GM21717 (cell line): ENCODE data around the gene CPXM1.
"Not testable (repeated sequence)": the region's sequence is repeated elsewhere in the genome, so short reads cannot be mapped to it uniquely, and the experiment has no call there.

Experiments
- ATAC-seq: cut with Tn5 transposase; IDR thresholded peaks from one replicate; pipeline ENCODE4 v1.9.1; 2021; ENCODE audit warnings: mild to moderate bottlenecking, moderate library complexity; ENCODE audit not compliant: unreplicated experiment

The CPXM1 gene

DNA sequence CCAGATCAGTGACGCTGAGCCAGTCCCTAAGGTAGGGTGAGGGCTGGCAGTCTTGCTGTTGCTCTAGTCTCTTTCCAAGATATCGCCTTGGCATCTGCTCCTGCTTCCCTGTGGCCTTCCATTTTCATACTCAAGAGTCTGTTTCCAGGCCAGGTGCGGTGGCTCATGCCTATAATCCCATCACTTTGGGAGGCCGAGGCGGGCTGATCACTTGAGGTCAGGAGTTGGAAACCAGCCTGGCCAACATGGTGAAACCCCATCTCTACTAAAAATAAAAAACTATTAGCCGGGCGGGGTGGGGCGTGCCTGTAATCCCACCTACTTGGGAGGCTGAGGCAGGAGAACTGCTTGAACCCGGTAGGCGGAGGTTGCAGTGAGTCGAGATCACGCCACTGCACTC, 30.3 kb downstream of the CPXM1 start:
- ATAC-seq, result not testable (repeated sequence)

DNA sequence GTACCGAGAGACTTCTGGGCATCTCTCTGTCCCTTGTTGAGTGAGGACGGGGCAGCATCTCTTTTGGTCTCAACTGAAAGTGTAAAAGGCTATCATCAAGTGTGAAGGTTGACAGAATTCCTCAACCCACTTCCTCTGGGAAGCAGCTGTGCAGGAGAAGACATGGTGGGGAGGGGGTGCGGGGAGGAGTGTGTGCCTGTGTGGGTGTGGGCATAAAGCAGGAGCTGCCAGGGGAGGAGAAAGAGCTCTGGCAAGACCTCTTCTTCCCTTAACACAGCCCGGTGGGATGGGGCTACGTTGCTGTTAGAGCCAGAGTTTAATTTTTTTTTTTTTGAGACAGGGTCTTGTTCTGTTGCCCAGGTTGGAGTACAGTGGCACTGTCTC, 31.8 kb downstream of the CPXM1 start:
- no peak for ATAC-seq

DNA sequence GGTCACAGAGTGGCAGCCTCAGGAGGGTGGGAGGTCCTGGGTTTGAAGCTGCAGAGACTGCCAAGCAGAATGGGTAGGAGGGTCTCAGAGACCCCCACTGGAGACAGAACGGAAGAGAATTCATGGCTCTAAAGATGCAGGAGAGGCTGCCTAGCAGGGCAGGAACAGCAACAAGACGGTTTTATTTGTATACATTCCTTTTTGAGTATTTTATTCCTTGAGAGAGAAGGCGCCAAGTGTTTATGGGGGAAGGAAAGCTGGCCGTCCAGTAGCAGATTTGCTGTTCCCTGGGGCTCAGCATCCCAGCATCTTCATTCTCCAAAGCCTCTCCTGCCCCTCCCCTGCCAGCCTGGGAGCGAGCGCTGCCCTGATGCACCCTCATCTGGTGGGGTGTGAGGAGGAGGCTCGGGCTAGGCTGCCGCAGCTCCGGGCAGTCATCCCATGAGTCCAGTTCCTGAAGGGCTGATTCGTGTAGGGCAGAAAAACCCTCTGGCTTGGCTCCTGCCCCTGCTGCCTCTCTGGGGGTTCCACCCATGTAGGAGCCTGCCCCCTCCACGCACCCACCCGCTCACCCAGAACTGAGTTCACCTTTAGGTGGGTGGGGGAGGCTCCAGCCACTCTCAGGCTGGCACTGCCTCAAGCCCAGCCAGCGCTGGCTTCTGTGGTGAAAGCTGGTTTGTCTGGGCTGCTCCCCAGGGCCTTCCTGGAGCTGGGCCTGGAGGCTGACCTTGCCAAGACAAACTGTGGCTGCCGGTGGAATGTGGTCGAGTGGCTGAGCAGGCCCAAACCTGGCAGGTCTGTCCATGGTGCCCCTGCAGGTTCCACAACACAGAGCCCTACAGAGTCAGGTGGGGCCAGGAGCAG, 32.4 kb downstream of the CPXM1 start:
- no peak for ATAC-seq

DNA sequence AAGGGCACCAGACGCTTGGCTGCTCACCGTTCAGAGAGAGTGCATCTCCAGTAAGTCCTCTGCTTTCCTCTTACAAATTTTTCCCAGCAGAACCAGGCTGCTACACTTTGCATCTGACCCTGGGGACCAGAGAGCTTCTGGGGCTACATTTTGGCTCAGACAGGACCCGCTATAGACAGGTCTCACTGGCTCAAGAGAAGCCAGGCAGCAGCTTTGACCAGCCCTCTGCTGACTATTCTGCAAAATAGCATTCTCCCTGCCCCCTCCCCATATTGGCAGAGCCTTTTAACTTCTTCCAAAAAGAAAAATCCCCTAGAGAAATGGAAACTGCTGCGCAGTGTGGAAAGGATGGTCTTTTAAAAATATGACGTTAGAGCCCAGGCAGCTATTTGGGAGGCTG, 37.2 kb downstream of the CPXM1 start:
- no peak for ATAC-seq

DNA sequence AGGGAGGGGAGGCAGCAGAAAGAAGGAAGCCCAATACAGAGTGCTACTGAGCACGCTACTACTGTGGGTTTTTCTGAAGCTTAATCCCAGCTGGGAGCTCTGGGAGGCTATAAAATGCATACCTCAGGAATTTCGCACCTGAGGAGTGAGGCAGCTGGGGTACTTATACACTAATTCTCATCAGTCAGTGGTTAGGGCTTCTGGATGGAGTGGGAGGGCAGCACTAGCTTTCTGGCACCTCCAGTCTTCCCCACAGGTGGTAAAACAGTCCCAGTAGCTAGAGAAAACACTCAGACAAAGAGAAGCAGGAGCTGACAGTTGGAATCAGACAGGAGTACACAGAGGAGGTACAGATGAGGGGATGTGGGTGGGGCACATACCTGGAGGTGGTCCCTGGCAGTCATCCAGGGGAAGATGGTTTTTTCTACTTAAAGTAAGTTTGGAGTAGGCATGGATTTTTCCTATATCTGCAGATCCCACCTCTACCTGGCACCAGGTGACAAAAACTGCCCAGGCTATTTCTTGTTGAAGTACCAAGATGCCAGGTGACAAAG, 37.8 kb downstream of the CPXM1 start:
- ATAC-seq, result no peak

DNA sequence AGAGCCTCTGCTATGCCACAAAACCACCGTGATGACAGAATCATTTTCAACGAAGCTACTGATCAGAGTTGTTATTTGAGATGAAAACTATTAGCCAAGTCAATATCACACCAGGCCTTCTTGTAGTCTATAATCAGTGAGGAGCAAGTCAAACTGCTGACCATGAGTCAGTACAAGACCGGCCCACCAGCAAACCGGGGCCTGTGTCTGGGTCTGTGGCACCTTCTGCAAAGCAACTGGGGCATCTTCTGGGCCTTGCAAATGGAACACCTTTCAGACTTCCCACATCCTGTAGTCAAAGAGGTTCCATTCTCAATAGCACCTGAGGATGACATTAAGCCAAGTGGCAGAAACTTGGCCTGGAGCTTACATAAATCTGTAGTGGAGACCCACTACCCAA, 38.5 kb downstream of the CPXM1 start:
- ATAC-seq, result no peak

DNA sequence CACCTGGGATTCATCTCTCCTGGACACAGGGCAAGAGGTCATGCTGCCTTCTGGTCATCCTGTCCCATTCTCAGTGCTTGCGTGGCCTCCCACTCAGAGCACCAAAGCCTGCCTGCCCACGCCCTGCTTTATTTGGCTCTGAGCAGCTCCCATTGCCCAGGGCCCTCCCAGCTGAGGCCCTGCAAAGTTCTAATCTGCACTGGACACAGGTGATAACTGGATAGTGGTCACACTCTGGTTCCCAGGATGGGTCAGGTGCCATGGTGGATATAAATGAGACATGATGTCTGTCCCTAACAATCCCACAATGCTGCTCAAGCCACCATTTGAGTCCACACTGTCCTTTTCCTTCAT, 39.5 kb downstream of the CPXM1 start:
- no peak for ATAC-seq

DNA sequence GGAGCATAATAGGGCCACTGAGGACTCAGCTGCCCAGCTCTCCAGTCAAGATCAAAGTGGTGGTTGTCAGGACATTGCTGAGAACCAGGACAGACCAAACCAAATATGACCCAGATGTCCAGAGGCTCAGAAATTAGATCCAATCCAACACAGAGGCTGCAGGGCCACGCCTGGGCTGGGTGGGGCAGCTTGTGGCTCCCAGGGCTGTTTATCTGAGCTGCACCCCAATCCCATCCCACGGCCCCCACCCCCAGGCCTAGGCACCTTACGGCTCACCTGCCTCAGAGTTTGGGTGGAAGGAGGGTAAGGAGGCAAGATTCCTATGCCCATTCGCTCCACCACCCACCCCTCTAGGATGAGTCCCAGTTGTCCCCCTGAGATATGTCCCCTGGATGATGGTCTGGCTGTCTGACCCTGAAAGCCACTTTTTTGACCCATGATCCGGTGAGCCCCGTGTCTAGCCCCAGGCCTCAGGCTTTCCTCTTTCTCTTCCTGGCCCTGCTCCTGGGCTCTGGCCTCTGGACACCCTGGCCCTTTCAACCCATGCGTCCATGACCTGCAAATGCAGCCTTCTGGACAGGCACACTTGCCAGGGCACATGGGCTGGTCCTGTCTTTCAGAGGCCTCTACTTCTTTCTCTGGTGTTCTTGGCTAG, 40.0 kb downstream of the CPXM1 start:
- no peak for ATAC-seq

DNA sequence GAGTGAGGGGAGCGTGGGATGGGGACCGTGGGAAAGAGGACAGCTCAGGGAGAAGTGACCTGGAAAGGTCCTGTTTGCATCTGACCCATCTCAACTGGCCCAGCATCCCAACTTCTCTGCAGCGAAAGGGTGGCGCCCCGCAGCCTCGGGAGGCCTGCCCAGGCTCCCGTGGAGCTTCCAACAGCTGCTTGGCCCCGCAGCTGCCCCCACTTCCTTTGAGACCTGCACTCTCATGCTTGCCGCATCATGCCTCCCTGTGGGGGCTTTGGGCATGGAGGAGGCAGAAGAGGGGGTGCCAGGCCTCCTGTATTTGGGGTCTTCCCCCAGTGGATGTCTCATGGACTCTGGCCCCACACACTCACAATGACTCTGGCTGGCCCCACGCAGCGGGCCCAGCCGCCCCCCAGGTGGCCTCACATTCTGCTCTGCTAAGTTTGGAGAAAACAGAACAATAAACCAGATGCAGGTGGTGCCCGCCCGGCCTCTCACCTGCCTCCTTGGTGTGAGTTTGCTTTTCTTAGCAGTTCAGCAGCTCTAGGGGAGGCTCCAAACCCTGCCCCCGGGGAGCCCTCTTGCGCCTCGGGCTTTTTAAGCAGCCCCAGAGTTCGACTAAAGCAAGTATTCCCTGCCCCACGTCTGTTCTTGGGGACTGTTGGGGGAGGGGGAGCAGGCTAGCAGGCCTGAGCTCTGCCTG, 40.7 kb downstream of the CPXM1 start:
- no peak for ATAC-seq

DNA sequence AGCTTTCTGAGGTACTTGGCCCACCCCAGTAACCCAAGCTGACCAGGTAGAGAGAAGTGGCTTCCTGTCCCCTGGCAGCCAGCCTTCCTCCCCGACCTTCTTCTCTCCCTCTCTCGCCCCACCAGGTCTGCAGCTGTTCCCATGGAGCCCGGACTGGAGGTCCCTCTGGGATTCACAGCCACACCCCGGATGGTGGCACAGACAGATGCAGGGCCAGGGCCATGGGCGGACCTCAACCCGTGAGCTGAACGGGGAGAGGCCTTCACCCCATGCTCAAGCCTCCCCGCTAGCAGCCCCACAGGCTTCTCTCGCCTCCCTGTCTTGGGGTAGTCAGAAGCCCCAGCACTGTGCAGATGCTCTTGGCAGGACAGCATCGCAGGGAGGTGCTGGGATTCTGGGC, 41.3 kb downstream of the CPXM1 start:
- no peak for ATAC-seq

DNA sequence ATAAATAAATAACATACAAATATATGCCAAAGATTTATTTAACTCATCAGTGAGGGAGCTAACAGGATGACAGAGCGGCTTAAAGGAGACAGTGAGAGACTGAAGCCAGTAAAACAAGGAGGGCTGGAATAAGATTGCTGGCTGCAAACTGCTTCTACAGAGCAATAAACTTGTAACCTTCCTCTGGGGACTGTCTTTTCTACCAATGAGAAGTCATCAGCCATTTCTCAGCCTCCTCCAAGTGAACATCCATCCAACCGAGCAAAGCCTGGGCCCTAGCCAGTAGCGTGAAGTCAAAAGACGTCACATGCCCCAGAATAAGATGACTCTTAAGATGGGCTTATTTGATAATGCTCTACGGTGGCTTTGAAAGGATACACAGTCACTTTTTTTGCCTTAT, 42.5 kb downstream of the CPXM1 start:
- no peak for ATAC-seq

DNA sequence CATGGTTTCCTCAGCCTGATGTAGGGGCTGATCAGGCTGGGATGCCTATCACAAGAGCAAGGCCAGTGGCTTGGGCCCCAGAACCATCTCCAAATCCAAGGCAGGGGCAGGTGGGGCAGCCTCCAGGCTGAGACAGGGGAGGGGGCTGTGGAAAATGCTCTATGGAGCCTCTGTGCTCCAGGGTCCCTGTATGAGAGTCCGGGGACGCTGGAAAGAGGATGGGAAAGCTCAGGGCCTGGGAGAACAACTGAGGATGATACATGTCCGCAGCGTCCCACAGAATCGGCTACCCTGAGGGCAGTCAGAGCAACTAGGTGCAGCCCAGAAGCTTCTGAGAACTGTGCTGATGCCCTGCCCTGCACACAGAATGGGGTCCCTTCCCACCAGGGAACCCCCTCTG, 43.4 kb downstream of the CPXM1 start:
- no peak for ATAC-seq

DNA sequence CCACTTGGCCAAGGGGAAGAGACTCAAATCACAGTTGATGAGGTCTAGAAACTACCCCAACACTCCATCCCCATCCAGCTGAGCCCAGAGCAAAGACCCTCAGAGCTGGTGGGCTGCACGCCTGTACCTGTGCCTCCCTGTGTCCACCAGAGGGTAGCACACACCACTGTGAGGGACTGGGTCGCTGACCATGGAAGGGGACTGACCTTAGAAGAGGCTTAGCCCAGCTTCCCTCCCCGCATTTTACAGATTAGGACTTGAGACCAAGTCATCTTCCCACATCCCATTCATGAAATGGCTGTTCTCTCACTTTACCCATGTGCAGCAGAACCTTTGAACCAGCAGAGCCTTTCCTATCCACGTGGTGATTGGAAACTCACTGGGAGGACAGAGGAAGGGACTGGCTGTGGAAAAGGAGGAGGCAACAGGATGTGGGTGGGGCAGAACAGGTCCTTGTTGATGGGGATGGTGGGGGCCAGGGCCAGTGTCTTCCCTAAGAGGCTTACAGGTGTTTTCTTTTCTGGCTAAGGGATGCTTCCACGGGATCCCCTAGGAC, 44.3 kb downstream of the CPXM1 start:
- no peak for ATAC-seq

DNA sequence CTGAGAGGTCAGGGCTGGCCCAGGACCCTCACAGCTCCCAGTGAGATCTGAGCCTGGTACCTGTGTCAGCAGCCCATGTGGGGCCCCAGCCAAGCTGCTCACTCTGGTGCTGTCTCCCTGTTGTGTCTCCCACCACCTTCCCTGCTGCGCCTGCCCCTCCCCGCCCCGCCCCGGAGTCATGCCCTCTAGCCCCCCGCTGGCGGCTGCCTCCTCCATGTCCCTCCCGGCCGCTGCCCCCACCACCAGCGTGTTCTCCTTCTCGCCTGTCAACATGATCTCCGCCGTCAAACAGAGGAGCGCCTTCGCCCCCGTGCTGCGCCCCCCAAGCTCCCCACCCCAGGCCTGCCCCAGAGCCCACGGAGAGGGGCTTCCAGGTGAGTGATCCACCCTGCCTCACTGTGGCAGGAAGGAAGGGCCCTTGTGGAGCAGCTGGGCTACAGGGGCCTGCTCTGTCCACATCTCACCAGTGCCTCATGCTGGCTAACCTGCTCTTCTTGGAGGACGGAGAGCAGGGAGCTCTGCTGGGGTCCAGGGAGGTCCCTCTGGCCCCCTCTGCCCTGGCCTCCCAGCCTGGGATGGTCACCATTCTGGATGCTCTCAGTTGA, 44.9 kb downstream of the CPXM1 start:
- ATAC-seq, result no peak

DNA sequence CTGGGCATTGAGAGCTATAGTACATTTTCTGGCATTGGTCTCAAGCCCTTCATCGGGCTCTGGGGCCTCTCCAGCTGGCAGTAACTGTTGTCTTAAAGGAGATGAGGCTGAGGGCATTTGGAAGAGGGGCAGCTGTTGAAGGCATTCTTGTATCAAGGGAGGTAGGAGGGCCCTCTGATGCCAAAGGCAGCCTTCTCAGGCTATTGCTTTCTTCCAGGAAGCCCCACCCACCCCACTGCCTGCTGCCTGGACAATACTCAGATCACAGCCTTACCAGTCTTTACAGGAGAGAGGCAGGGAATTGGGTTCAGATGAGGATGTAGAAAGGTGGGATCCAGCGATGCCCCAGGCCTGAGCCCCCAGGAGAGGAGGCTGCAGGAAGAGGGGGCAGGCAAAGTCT, 46.0 kb downstream of the CPXM1 start:
- ATAC-seq, result no peak

DNA sequence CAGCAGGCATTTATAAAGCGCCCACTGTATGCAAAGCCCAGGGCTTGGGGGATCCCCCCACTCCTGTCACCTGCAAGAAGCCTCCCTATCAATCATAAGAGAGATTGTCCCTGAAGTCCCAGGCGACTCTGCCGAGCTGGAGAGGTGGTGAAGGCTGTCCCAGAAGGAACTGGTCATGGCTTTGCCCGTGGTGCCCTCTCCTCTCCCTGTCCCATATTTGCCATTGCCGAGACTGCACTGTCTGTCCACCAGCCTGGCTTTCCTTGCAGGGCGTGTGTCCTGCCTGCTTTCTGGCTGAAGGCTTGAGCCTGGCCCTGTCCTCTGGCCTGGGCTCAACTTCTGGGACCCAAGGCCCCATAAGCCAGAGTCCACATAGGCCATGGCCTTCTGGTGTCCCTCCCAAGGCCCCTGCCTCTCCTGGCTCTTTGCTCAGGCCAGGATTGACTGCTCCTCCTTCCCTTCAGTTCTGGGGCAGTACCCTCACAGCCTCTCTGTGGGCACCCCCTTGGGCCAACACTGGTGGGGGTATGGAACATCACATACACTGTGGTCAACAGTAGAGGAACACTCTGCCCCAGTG, 46.9 kb downstream of the CPXM1 start:
- ATAC-seq, result no peak

DNA sequence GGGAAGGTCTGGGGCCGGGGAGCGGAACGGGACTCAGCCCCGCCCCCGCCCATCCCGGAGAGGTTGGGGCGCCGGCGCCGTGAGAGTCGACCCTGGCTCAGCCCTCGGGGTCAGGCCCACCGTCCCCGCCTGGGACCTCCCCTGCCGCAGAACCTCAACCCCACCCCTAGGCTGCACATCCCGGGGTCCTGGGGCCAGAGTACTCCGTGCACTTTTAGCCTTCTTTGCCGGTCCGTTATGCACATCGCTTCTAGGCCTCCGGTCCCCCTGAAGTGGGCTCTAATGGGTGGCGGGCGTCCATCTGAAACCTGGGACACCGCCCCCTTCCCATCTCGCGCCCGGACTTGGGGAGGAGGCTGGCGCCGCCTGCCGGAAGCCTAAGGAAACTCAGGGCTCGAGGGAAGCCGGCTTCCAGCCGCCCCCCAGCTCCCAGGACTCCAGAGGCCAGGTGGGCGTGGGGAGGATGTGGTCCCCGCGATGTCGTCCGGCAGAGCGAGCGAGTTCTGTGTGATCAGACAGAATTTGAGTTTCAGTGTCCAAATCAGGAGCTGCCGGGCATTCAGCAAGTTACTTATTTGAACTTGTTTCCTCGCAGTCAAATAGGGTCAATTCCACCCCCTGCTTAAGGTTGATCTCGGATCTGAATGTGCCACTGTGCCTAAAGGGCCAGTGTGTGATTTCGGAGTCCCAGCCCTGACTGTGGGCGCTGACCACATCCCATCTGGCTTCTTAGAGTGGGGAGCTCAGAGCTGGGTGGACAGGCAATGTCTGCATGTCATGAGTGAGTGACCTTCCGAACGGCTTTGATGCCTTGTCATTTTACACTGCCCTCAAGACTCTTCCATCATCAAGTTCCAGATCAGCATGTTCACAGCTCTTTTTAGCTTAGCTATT, 47.6 kb downstream of the CPXM1 start:
- ATAC-seq, result no peak

DNA sequence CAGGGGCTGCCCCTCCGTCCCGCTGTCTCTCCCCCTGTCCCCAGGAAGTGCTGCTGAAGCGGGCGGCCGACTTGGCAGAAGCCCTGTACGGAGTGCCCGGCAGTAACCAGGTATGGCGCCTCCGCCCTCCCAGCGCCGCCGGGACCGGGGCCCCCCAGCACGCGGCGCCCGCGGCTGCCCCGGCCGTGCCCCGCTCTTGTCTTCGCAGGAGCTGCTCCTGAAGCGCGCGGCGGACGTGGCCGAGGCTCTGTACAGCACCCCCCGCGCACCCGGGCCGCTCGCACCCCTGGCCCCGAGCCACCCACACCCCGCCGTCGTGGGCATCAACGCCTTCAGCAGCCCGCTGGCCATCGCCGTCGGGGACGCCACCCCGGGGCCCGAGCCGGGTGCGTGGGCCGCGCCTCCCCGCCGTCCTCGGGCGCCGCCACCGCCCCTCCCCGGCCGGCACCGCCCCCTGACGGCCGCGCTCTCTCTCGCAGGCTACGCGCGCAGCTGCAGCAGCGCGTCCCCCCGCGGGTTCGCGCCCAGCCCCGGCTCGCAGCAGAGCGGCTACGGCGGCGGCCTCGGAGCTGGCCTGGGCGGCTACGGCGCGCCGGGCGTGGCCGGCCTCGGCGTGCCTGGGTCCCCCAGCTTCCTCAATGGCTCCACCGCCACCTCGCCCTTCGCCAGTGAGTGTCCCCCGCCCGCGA, 48.4 kb downstream of the CPXM1 start:
- ATAC-seq, result no peak

DNA sequence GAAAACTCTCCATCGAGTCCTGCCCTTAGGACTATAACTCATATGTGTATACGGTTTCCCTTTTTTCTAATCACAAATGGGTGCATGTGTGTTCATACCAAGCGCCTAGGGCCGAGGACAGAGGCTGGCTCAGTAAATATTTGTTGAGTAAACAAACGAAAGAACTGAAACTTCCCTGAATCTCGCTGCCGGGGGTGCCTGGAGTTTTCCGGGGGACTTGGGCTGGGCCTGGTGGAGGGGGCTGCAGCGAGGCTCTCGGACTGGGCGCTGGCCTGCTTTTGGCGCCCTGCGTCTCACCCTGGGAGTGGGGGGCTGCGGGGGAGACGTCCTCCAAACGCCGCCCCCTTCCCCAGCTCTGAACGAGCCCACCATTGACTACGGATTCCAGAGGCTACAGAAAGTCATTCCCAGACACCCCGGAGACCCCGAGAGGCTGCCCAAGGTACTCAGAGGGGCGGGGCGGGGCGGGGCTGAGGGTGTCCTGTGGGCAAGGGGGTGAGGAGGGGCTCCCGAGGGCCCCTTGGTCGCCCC, 49.0 kb downstream of the CPXM1 start:
- no peak for ATAC-seq
